OCI-LY3 (cell line): ENCODE measurements around the gene ABL1.

Experiments used
- H2AFZ ChIP-seq: fragments of 200-600, 300-600 bp; shearing (Covaris generic); 2 replicates; pipeline ENCODE4 v1.6.0; 2014; ENCODE audit warnings: antibody characterized with exemption, low read depth, low read length
- H3K27ac ChIP-seq: fragments of 200-600, 300-600 bp; sonication (generic); 2 replicates; pipeline ENCODE4 v1.5.1; 2014; ENCODE audit warnings: mild to moderate bottlenecking, low read length, moderate library complexity, mixed read lengths
- H3K27me3 ChIP-seq: fragments of 200-600, 300-600 bp; sonication (generic); 2 replicates; pipeline ENCODE4 v1.6.1; 2014; ENCODE audit warnings: low read depth, low read length, mixed read lengths
- H3K36me3 ChIP-seq: fragments of 200-600, 300-600 bp; sonication (generic); replicated peaks from 2 replicates; pipeline ENCODE3; 2014; ENCODE audit warnings: low read depth, low read length, mixed read lengths
- H3K4me1 ChIP-seq: fragments of 300-600, 200-600 bp; sonication (generic); 2 replicates; pipeline ENCODE4 v1.6.1; 2014; ENCODE audit warnings: low read length, mixed read lengths
- H3K4me2 ChIP-seq: fragments of 200-600, 300-600 bp; sonication (generic); 2 replicates; pipeline ENCODE4 v1.6.1; 2014; ENCODE audit warnings: low read length, mixed read lengths
- H3K4me3 ChIP-seq: fragments of 300-600, 200-600 bp; sonication (generic); 2 replicates; pipeline ENCODE4 v1.5.1; 2014; ENCODE audit warnings: antibody characterized with exemption, mild to moderate bottlenecking, low read length, moderate library complexity
- H3K79me2 ChIP-seq: fragments of 300-600, 200-600 bp; shearing (Covaris generic); 2 replicates; pipeline ENCODE4 v1.6.1; 2014; ENCODE audit warnings: mild to moderate bottlenecking, low read length, mixed read lengths
- H3K9ac ChIP-seq: fragments of 300-600, 200-600 bp; shearing (Covaris generic); 2 replicates; pipeline ENCODE4 v1.6.0; 2014; ENCODE audit warnings: mild to moderate bottlenecking, low read length, moderate library complexity
- H3K9me3 ChIP-seq: fragments of 200-600, 300-600 bp; shearing (Covaris generic); 2 replicates; pipeline ENCODE4 v1.6.1; 2014; ENCODE audit warnings: low read length, mixed read lengths; ENCODE audit not compliant: insufficient read depth
- H4K20me1 ChIP-seq: fragments of 200-600, 300-600 bp; sonication (generic); 2 replicates; pipeline ENCODE4 v1.6.1; 2016; ENCODE audit warnings: low read length, mixed read lengths; ENCODE audit not compliant: insufficient read depth
- CTCF ChIP-seq: fragments of 200-600, 300-600 bp; sonication (generic); IDR thresholded peaks from 2 replicates; pipeline ENCODE4 v1.5.1; 2014; ENCODE audit warnings: antibody characterized with exemption, low read length, low read depth
- EZH2phosphoT487 ChIP-seq: fragments of 200-600 bp; shearing (Covaris generic); IDR thresholded peaks from 2 replicates; pipeline ENCODE4 v1.6.1; 2018; ENCODE audit warnings: antibody characterized with exemption, mixed run types, low read depth

The ABL1 gene

DNA sequence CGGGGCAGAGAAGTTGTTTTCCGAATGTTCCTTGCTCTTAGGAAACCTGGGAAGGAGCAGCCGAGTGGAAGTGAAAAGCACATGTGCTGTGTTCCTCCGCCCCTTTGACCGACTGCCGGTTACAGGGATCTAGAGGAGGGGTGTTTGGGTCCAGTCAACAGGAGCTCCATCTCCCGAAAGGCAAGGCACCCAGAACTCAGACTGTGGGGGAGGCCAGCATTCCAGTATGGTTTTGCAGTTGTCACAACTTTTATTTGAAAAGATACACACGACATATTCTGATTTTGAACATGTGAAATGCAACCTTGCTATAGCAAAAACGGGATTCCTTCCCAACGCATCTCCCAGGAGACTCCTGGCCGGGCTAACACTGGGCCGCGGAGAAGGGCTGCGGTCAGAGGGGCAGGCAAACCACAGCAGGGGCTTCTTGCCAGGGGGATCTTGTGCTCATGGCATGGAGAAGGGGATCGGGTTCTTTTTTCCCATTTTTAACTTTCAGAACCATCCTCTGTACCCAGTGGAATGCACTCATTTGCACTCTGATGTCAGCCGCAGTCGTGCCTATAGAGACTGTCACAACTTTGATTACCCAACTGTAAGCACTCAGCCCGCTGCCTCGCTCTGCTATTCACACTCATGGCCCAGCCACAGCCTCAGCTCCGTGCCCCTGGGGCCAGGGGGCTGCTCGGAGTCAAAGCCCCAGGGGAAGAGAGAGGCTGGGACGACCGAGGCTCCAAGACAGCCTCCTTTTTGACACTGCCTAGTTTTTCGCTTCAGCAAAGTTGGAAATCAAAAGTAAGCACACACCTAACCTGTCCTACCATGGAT, 57.6 kb downstream of the ABL1 start:
- no peak overlapping the region for H2AFZ ChIP-seq
- H3K27me3 ChIP-seq: no peaks in the 10 kb centered on the region
- no peak overlapping the region for H3K9ac ChIP-seq
- peaks cover 16% of the 10 kb centered on the region for H3K36me3 ChIP-seq
- H3K4me3 ChIP-seq: no peak overlapping the region
- H4K20me1 ChIP-seq: no peaks in the 10 kb centered on the region
- H3K4me1 ChIP-seq: no peaks in the 10 kb centered on the region
- no peaks in the 10 kb centered on the region for H3K79me2 ChIP-seq
- H3K9me3 ChIP-seq: no peaks in the 10 kb centered on the region
- no peak for TF ChIP-seq CTCF
- TF ChIP-seq EZH2phosphoT487: no peak
- no peak overlapping the region for H3K4me2 ChIP-seq
- no peak overlapping the region for H3K27ac ChIP-seq

- H3K9ac ChIP-seq: no peak overlapping the region
- H3K4me3 ChIP-seq: no peak overlapping the region
- H3K4me1 ChIP-seq: no peaks in the 10 kb centered on the region
- TF ChIP-seq CTCF (peak; percentile 21; the same call in 1 of the 2 replicates), EZH2phosphoT487 (no peak)
- H3K79me2 ChIP-seq: no peaks in the 10 kb centered on the region
- H3K27me3 ChIP-seq: no peaks in the 10 kb centered on the region
- no peak overlapping the region for H3K27ac ChIP-seq
- no peaks in the 10 kb centered on the region for H3K9me3 ChIP-seq
- no peak overlapping the region for H3K4me2 ChIP-seq
- H3K36me3 ChIP-seq: peaks cover 11% of the 10 kb centered on the region
- H2AFZ ChIP-seq: no peak overlapping the region
- no peaks in the 10 kb centered on the region for H4K20me1 ChIP-seq
Measured at GRCh38 chr9:130893341-130894101, 58.5 kb downstream of the ABL1 start.

DNA sequence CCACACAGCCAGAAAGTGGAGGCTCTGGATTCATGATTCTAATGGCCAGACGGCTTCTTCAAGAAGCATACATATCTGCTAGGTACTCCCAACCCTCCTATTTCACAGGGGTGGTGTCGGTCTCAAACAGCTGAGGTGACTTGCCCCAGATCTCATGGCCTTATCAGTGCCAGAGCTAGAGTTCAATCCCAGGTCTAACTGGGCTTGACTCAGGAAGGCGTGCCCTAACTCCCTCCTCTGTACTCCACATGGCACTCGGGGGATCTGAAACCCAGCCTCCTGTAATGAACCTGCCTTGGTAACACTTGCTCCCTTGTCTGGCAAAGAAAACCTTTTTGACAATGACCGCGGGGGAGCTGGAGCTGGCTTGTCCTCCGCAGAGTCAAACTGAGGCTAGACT, 59.5 kb downstream of the ABL1 start:
- Histone ChIP-seq H3K9me3 (no peaks in the 10 kb centered on the region), H3K27me3 (no peaks in the 10 kb centered on the region), H3K79me2 (no peaks in the 10 kb centered on the region), H3K4me1 (no peaks in the 10 kb centered on the region), H3K36me3 (peaks cover 11% of the 10 kb centered on the region), H2AFZ (no peak overlapping the region), H3K4me2 (no peak overlapping the region), H3K27ac (no peak overlapping the region), H4K20me1 (no peaks in the 10 kb centered on the region), H3K4me3 (no peak overlapping the region), H3K9ac (no peak overlapping the region)
- TF ChIP-seq CTCF: no peak
- TF ChIP-seq EZH2phosphoT487: no peak

GRCh38 chr9:130895038-130895437, 60.0 kb downstream of the ABL1 start:
- Histone ChIP-seq H3K4me3 (no peak overlapping the region), H3K4me2 (no peak overlapping the region), H3K36me3 (peaks cover 9% of the 10 kb centered on the region), H3K9me3 (no peaks in the 10 kb centered on the region), H3K27me3 (0 out of 2 replicates have a peak, but pooled peaks cover under 1% of the 10 kb centered on the region), H3K9ac (no peak overlapping the region), H2AFZ (no peak overlapping the region), H4K20me1 (no peaks in the 10 kb centered on the region), H3K4me1 (no peaks in the 10 kb centered on the region), H3K79me2 (no peaks in the 10 kb centered on the region), H3K27ac (no peak overlapping the region)
- no peak for TF ChIP-seq CTCF
